Inflammatory macrophage treated with lipopolysaccharide for 1 hour (primary cell): Measurements from ENCODE around the gene GCG.

Experiments used
- DNase-seq, 2 donors: peaks; one replicate each; pipeline ENCODE4 v3.0.0-alpha.2; 2020 to 2022

The GCG gene

DNA sequence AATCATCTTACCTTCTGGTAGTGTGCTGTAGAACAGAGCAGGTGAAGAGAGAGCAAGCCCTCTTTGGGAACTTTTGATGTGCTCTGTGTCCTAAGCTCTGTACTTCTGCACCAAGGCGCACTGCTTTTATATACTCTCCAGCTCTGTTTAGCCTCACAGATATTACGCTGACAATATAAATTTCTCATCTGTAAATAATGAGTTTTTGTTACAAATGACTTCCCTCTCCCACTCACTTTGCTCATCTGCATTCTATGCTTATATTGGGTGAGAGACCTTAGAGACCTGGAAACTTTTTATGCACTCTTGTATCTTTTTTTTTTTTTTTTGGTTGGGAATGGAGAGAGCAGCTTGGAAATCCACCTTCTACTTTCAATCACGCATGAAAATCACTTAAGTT, at the start of gene GCG:
Gene GCG, minus strand, starts transcription at position 101 of the 400 bp plus-strand sequence. CDS start 3,069 bp downstream, outside the sequence.
- no peak for DNase-seq

DNA sequence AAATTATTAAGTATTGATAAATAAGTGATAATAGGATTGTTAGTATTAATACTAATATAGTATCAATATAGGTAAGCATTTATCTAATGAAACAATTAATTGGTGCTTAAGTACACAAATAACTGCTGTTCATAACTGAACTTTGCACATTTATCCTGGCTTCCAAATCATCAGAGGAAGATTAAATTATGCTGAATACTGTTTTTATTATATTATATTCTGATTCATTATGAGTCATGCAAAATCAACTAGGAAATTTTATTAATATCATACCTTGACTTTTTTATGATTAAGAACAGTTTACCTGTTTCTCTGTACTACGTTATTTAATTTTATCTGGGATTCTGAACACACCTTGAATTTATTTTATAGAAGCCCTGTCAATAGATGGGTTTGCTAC, 48.6 kb upstream of the GCG start:
- no peak for DNase-seq

DNA sequence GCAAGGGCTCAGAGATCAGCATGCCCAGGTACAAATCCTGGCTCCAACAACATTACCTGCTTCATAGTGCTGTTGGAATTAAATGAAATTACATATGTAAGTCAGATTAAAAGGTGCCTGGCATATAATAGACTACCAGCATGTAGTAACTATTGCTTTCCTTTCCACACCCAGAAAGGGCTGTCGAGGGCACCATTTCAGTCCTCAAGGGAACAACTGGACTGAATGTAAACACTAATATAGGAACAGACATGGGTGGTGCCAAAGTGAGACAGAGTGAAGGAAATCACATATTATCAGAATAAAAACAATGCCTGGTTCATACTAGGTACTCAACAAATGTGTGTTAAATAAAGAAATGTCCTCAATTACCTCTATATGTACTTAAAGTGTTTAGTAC, 47.9 kb upstream of the GCG start:
- no peak for DNase-seq

DNA sequence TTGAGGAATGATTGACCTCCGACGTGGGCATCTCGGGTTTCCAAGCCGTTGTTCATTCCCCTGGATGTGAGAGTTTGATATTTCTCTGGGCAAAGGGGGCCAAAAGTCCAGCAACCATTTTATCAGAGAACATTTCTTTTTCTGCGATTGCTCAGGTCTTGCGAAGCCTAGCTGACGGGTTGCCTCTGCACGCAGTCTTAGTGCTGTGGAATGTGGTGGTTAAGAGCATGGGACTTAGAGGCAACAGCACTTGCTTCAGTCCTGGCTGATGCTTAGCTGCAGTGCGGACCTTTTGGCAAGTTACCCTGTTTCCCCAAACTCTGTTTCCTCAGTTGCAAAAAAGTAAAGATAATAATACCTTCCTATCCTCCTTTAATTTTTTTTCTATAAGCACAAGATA, 46.2 kb upstream of the GCG start:
- no peak for DNase-seq

DNA sequence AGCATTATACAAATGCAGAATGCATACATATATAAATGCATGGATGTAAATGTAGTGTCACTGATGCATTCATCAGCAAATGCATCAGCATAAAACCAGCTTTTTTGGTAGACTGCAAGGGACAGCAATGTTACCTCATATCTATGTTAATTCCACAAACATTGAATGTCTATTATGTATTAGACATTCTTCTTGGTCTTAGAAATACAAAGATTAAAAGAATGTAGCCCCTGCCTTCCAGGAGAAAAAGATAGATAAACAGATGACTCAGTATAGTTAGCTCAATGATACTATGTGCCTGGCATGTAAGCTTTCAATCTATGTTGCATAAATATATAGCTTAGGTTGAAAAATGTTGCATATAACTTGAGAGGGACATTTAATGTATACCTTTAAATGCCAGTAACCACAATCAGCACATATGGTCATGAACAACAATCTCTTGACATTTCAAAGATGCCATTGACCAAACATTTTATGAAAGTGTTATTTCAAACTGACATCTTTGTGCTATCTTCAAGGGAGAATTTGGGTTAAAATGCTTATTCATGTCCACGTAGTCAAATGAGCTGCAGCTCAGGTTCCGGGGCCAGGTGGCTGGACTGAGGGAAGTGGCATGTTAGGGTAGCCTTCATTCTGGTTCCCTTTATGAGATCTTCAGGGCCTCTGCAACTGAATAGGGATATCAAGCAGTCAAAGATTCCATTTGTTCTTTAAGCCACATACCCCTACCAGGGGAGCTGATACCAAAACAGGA, 45.2 kb upstream of the GCG start:
- DNase-seq, result no peak

DNA sequence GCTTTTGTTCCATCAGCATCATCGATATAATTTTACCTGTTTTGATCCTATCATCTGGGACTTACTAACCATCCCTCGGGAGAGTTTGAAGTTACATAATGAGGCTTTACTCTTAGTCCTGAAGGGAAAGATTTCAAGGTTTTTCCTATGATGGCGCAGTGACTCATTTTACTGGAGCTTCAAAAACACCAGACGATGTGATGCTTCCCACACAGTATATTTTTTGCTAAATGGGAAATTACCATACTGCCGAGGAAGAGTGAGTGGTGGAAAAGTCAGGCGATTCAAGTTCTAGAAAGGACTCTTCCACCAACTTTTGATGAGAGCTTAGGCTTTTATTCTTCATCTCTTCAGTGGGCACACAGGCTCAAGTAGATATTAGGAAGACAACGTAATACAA, 44.6 kb upstream of the GCG start:
- DNase-seq, result peak; percentile 12 to 37

DNA sequence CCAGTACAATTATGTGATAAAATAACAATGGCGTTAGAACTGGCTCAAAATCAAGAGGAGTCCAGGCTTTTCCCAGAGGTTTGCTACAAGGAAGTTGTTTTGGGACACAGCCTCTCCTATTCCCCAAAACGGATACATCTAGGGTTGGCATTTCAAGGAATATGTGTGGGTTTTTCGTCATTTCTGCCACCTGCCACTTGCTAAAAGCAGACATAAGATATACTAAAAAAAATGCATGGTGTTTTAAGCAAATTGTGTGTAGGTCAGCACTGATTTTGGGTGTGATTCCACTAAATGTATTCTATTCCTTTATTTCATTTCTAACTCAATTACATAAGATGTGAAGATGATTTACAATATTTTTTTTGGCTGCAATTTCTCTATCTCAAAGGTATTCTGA, 36.4 kb upstream of the GCG start:
- no peak for DNase-seq

DNA sequence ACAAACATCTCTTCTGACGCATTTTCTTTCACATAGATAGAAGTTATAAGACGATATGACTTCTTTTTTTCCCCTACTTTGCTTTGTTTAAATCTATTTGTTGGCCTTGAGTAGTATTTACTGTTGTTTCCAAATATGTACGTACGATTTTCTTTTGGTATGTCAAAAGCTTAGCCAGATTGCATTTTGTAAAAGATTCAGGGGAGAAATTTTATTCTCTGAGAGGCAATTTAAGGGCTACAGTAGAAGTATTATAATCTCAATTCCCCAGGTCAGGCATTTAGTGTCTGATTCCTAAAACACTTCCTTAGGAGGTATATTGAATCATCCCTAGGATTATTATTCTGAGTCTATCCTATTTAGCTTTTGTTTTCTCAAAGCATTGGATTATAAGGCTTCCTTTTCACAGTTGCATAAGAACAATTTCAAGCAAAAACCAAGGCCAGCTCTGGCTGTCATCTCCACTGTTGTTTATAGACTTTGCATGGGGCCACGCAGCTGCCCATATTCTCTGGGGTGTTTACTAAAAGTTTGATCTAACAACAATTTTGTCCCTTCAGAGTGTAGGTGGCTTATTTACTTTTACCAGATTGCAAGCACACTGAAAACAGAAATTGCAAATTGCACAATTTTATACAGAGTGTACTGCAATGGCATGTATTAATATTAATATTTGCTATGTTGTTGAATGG, 33.6 kb upstream of the GCG start:
- DNase-seq, result no peak

DNA sequence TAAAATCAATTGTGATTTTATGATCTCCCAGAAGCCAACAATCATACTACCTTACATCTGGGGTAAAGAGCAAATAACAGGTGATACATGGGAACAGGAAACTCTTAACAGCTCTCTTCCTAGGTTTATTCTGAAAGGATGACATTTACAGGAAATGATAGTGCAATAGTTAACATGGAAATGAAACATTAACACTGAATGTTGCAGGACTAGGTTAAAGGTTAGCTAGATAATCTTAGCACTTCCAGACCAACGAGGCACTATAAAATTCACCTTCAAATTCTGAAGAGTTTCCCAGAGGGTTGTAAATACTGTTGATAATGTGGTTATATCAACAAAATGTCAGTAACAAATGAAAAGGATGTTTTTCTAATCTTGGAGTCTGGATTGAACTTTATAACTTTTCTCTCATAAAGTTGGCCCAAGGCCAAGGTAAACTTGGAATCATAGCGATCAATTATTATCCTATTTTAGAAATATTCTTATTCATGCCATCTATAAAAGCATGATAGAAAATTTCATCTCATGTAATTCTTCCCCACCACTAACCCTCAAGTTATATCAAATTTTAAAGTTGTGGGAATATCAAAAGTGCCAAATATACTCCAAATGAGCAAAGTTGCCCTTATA, 32.9 kb upstream of the GCG start:
- DNase-seq, result no peak

DNA sequence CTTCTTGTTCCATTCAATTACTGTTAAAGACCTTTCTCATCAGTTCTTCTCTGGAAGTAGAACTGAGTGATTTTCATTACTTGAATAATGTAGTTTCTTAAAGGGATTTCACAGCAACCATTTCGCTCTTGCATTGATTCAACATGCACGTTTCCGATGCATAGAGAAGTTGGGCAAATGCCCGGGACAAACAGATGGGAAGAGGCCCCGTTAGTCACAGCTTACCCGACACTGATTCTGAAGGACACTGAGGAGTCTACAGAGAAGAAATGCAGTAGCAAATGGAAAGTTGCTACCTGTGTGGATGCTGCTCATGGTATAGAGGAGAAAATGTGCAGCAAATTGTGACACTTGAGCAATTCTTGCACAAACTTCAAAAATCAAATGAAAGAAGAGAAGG, 32.3 kb upstream of the GCG start:
- no peak for DNase-seq

DNA sequence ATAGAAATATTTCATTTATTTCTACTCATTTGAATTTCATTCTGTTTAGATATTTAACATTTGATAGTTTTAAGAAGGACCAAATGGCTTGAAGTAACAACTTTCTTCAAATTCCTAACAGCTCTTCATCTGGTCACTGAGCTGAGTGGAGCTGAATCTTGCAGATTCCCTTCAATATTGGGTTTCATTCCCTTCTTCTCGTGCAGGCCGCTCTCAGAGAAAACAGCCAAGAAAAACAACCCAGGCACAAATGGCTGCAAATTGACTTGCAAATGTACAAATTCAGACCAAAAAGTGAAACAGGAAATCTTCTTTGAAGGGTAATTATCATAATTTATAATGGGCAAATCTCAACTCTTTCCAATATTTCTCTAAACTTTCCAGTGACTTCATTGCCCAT, 30.3 kb upstream of the GCG start:
- no peak for DNase-seq

DNA sequence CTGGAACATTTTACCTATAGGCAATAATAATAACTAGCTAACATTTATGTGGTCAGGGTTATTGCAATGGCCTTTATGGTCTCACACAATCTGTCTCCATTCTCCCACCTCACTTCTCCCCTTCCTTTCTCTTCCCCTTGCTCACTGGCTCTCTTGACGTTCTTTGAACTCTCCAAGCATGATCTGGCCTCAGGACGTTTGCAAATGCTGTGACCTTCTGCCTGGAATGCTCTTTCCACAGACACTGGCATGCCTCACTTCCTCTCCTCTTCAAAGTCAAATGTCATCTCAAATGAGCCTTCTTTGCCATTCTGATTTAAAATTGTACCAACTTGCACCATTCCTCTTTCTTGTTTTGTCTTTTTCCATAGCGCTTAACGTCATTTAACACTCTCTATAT, 25.3 kb upstream of the GCG start:
- no peak for DNase-seq

DNA sequence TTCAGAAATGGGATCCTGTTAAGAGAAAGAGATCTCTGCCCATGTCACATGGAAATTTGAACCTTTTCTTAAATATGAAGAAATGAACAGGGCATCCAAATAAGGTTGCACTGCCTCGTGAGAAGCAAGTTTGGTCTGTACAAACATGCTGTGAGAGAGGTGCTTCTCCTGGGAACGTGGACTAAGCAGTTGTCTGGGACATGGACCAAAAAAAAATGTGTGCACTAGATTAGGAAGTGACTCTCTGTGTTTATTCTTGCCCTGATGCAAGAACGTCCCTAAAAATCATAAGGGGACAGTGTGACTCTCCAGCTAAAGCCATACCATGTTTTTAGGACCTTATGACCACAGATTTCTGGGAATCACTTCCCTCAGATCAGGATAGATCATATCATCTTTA, 23.7 kb upstream of the GCG start:
- no peak for DNase-seq

DNA sequence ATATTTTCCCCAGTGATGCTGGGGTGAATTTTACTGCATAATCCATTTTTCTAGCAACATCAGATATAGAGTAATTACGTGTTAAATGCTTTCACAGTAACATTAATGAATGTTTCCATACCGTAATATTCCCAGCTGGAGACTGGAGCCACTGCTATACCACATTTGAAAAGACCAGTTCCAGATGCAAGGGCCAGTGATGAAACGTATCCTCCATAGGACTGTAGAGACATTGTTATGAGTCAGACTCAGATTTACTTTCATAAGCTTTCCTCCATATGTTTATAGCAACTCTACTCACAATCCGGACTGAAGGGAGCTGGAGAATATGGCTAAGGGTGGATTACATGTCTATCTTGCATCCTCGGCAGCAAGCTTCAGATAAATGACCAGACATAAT, 22.7 kb upstream of the GCG start:
- DNase-seq, result no peak

DNA sequence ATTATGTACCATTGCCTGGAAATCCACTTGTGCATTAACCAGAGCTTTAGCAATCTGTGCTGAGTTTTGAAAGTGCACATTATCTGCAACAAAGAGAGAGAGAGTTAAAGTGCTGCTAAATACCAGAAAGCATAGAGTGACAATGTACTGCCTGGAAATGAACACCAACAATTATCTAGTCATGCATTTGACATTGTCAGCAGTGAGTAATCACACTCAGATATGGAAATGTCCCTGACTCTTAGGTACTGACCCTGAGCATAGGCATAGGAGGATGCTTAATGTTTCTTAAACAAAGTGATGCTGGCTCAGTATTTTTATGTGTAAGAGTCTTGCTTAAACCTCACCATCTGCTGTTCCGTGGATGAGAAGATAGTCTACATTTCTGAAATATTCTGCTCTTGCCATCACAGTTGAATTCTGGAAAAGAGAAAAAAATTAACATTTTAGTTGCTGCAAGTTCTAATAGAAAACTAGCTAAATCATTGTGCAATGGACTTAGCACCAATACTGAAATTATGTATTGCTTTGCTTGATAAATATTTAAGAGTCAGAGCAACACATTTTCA, 20.8 kb upstream of the GCG start:
- no peak for DNase-seq

DNA sequence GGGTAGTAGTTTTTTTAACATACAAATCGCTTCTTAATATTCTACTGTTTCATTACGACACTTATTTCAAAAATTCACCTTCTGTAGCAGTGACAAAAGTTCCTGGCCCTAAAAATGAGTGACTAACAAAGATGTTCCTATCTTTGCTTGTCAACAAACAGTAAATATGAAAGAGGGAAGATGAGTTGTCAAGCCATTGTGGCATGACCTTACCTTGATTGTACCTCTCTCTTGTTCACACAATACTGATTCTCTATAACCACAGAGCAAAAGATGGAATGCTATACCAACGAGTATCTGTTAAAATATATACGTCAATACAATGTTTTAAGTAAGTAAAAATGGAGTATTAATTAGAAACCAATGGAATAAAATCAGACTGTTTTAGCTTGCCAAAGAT, 14.7 kb upstream of the GCG start:
- DNase-seq, result no peak

DNA sequence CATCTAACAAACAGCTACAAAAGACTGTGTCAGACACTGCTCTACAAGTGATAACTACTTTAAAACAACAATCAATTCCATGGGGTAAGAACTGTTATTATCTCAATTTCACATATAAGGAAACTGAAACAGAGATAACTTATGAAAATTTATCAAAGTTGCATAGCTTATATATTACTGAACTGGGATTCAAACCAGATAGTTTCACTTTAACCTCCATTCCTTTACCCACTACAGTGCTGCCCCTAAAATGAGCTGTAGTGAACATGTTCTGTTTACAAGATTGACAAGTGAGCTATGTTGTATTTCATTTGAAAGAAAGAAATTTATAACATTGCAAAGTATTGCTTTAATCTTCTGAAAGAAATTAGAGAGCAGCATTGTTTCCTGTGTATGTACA, 14.1 kb upstream of the GCG start:
- DNase-seq, result no peak

DNA sequence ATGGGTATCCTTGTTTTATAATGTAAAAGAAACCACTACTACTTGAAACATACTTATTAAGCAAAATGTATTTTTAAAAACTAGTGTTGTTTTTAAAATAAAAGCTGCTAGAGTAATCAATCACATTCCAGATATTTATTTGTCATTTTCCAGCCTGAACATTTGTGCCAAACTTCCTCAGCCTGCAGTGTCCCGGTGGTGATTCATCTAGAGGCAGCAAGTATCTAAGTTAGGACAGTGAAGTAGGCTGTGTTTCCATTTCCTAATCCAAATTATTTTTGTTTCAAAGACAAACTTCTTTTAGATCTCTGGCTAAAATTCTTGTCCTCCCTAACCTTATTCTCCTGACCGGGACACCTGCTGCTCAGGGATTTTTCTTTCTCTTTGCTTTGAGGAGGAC, 12.8 kb upstream of the GCG start:
- DNase-seq, result no peak

DNA sequence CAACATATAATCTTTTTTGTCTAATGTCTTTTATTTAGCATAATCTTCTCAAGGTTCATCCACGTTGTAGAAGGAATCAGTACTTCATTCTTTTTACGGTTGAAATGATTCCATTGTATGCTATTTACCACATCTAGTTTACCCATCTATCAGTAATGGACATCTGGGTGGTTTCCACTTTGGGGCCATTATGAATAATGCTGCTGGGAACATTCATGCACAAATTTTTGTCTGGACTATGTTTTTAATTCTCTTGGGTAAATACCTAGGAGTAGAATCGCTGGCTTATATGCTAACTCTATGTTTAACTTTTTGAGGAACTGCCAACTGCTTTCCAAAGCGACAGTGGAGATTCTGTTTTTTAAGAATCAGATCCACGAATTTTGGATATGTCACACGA, 7.4 kb upstream of the GCG start:
- no peak for DNase-seq

DNA sequence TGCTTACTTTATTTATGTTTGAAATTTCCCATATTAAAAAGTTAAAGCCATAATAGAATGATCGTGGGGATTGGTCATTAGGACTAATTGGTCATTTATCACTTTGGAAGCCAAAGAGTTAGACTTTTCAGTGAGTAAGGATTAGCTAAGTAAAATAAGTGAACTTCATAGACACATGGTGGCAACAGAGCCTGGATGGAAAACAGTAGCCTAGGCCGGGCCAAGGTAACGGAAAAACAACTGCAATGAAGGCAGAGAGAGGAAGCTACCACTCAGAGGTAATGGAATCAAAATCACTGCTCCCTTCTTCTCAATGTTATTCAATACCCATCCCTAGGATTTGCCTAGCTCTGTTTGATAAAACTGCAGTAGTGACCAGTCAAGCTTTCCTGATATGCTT, 4.1 kb upstream of the GCG start:
- no peak for DNase-seq

DNA sequence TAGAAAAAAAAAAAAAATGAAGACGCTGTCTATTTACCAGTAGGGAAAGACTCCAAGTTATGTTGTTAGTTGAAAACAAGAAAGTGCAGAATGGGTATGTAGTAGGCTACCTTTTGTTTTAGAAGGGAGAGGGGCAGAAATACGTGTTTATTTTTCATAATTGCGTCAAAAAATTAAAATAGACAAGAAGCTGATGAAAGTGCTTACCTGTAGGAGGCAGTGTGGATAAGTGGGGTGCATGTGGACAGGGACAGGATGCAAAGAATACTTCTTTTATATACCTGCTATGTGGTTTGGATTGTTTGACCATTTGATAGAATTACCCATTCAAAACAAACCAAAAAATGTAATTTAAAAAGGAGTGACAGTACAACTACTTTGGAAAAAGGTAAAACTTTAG, 3.0 kb upstream of the GCG start:
- no peak for DNase-seq

DNA sequence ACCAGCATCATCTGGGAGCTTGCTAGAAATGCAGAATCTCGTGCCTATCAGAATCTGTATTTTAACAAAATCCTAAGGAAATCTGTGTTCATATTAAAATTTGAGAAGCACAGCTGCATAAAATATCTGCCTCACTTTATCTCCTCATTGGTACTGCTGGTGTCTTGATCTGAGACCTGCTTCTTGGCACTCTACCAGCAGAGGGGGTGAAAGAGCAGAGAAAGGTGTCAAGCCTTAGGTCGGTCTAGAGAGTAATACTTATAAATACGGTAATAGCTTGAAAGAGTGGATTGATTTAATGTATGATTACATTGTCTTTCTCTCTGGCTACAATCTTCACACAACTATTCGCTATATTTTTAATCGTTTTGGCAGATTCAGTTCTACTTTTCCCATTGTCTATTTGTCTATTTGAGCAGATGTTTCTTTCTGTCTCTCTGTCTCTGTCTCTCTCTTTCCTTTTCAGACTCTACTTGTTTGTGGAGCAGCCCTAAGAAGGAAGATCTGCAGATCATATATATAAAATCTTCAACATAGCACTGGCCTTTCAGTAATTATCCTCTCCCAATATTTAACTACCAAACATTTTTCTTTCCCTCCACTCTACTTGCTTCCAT, 1.7 kb upstream of the GCG start:
- peak; percentile 30 to 76 for DNase-seq

DNA sequence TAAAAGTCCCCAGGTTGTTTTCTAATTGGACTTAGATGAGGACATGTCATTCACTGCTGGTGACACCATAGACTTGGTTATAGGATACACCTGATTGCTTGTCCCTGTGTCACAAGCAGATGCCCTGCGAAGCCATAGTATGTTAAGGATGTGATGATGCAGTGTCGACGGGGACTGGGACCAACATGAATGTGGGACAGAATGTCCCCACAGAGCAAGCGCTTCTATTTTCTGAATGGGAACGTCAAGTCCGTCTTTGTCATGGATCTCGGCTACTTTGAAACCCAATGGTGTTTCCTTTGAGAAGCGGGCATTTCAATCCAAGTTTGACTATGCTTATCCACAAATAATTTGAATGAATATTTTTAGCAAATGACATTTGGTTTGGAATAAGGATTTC, 2.1 kb downstream of the GCG start:
- DNase-seq, result no peak

DNA sequence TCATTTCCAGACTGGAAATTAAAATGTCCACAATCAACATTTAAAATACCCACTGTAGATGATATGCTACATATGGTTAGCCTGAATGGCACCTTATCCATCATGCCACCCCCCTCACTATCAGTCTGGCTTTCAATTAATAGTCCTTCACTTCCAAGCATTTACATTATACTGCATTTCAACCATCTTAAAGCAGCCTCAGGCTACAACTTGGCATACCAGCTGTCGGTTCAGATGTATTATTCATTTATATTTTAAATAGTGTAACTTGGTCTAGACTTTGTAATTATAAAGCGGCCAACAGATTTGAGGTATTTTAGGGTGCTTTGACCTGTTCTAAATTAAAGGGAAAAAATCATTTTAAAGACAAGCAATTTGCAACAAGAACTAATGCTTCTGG, 2.6 kb downstream of the GCG start:
- no peak for DNase-seq
